GM06990 (cell line): ENCODE measurements around the gene FAM13C.

Experiments
- DNase-seq: peaks from one replicate; pipeline ENCODE4 v3.0.0-alpha.2; 2011; ENCODE audit not compliant: insufficient read length; ENCODE audit errors: extremely low read depth
- H3K27me3 ChIP-seq: replicated peaks from 2 replicates; pipeline ENCODE4 v1.6.0; 2011; ENCODE audit warnings: low read length; ENCODE audit not compliant: control insufficient read depth, insufficient read depth
- H3K36me3 ChIP-seq: 2 replicates; pipeline ENCODE4 v1.5.1; 2011; ENCODE audit warnings: low read length; ENCODE audit not compliant: control insufficient read depth, insufficient read depth
- H3K4me3 ChIP-seq: replicated peaks from 2 replicates; pipeline ENCODE4 v1.5.1; 2011; ENCODE audit warnings: low read depth, mild to moderate bottlenecking, control low read depth, low read length
- CTCF ChIP-seq: IDR thresholded peaks from 2 replicates; pipeline ENCODE4 v1.5.1; 2011; ENCODE audit warnings: low read length, control low read depth, mild to moderate bottlenecking, inconsistent platforms; ENCODE audit not compliant: insufficient read depth, poor library complexity, severe bottlenecking

FAM13C gene

GRCh38 chr10:59285073-59285472 lies 77.3 kb downstream of the FAM13C start:
- no peak for DNase-seq
- H3K36me3 ChIP-seq: no peaks in the 10 kb centered on the region
- no peak overlapping the region for H3K4me3 ChIP-seq
- no peaks in the 10 kb centered on the region for H3K27me3 ChIP-seq
- no peak for TF ChIP-seq CTCF

DNA sequence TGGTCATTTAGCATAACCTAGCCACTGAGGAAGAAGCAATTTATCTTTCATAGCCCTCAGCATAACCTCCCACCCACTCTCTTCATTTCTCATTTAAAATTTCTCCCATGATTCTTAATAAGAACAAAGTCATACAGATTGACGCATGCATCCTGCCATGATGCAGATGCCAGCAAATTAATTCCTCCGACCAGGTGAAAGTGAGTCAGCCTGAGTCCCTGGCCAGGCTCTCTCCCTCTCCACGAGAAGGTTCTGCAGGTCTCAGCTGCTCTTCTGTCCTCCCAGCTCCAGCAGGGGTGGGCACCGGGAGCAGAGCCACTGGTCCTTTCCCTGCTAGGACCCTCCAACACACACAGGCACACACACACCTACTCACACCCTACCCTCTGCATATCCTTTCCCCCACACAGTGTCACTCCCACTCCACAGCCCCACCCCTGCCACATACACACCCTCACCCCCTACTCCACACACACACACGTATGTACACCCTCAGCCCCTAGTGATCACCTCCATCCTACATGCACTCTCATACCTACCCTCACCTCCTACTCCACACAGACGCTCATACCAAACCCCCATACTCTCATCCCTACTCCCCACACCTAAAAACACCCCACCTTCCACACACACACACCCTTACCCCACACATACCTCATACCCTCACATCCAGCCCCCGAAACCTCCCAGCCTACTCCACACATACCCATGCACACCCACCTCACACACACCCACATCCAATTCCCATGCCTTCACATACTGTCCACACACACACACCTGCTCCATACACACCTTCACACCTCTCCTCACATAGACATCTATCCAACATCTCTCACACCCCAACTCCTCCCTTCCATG lies 78.0 kb downstream of the FAM13C start:
- Histone ChIP-seq H3K27me3 (no peaks in the 10 kb centered on the region), H3K4me3 (no peak overlapping the region), H3K36me3 (no peaks in the 10 kb centered on the region)
- no peak for TF ChIP-seq CTCF
- DNase-seq: no peak

GRCh38 chr10:59283456-59284091 lies 78.8 kb downstream of the FAM13C start:
- TF ChIP-seq CTCF: no peak
- DNase-seq: no peak

DNA sequence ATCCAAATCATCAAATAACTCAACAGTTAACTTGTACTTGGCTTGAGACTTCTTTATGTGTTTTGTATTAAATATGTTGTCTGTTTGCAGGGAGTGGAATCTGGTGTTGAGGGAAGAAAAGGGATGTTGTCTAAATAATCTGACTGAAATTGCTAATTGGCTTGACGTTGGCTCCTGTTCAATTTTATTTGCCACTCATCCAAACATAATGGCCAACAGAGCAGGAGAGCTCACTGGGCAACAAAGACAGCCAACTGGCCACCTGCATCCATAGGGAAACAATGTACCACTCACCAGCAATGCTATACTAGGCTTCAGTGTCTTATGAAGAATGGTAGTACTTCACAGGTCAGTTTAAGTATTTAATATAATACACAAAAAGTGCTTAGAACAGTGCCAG lies 80.5 kb downstream of the FAM13C start:
- no peaks in the 10 kb centered on the region for H3K27me3 ChIP-seq
- H3K36me3 ChIP-seq: no peaks in the 10 kb centered on the region
- no peak for TF ChIP-seq CTCF
- no peak overlapping the region for H3K4me3 ChIP-seq
- DNase-seq: no peak

More at GRCh38 chr10:59283456-59284091, 78.8 kb downstream of the FAM13C start:
- Histone ChIP-seq H3K4me3 (no peak overlapping the region), H3K27me3 (no peaks in the 10 kb centered on the region), H3K36me3 (no peaks in the 10 kb centered on the region)

DNA sequence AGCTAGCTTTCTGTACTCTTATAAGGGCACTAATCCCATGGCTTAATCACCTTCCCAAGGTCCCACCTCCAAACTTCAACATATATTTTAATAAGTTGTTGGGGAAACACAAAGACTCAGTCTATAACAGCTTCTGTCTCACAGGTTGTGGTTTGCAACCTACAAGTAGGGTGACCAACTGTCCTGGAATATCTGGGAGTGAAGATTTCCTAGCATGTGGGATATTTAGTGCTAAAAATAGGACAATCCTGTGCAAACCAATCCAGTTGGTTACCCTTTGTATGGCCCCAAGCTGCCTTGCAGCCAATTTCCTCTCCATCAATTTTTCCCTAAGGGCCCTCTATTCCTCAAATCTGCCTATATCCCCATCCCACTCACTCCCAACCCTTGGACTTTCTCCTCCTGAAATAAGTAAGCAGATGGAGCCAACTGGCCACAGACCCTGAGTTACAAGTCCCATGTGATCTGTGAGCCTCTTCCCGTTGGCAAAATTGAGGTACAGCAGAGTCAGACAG lies 82.3 kb downstream of the FAM13C start:
- H3K4me3 ChIP-seq: no peak overlapping the region
- no peaks in the 10 kb centered on the region for H3K27me3 ChIP-seq
- no peak for DNase-seq
- H3K36me3 ChIP-seq: no peaks in the 10 kb centered on the region
- TF ChIP-seq CTCF: no peak
